HepG2 (cell line): ENCODE results near the gene POLA2. TPM values are rescaled to one million over a fixed set of nuclear protein-coding genes. Genes with fewer than 3 reads are reported as not detected.

Experiments
- ATAC-seq: fragments of 200-7000 bp; cut with Tn5 transposase; 3 replicates; pipeline ENCODE4 v1.9.1; 2020; ENCODE audit warnings: mild to moderate bottlenecking, moderate library complexity
- BruUV-seq: library from RNA; stranded (reverse); fragments of 400-500 nt; replicated peaks from 2 replicates; lab custom pipeline; 2021; lab: Mats Ljungman, UMichigan
- CTCF ChIA-PET: fragments of 300-600 bp; formaldehyde crosslinking; extraction: SDS; loops from one replicate; lab custom pipeline; 2021; ENCODE audit warnings: low total read pairs, inconsistent platforms, low intra/inter-chr PET ratio; lab: Yijun Ruan, JAX
- POLR2A ChIA-PET: fragments of 350-600 bp; sonication (Branson Sonifier 250); formaldehyde crosslinking; loops from one replicate; lab custom pipeline; 2020; ENCODE audit warnings: antibody characterized with exemption, inconsistent platforms; lab: Yijun Ruan, JAX
- DNase-seq: peaks from one replicate; pipeline ENCODE4 v3.0.0-alpha.2; 2015; ENCODE audit warnings: low spot score
- FAIRE-seq: peaks from 3 replicates; lab custom pipeline; 2011; peaks lifted over from hg19 to GRCh38; lab: Jason Lieb, UNC
- H2AFZ ChIP-seq: one replicate; pipeline ENCODE4 v1.6.1; 2011; ENCODE audit warnings: low read length, inconsistent platforms
- H3K27ac ChIP-seq: fragments of 300-600 bp; 3 replicates; pipeline ENCODE4 v1.8.0; 2011; ENCODE audit warnings: mixed run types, mild to moderate bottlenecking, mixed read lengths, low read length, inconsistent platforms; ENCODE audit not compliant: insufficient read depth; ENCODE audit errors: extremely low read length
- H3K27me3 ChIP-seq, 2 experiments: fragments of 200-600 bp in 1 of 2; 2 replicates in 1 of 2; 3 replicates in 1 of 2; pipeline versions ENCODE4 v1.6.0 to v1.8.0; 2011; ENCODE audit warnings: low read length in 2 of 2, mild to moderate bottlenecking in 2 of 2, moderate library complexity in 2 of 2, inconsistent platforms in 1 of 2; ENCODE audit not compliant: insufficient read depth in 2 of 2, control insufficient read depth in 1 of 2
- H3K36me3 ChIP-seq, 2 experiments: fragments of 200-600 bp in 1 of 2; replicated peaks in 1 of 2; 2 replicates in 1 of 2; 3 replicates in 1 of 2; pipeline versions ENCODE4 v1.5.1 to v1.8.0; 2011; ENCODE audit warnings: low read length in 2 of 2, inconsistent platforms in 1 of 2; ENCODE audit not compliant: insufficient read depth in 2 of 2, control insufficient read depth in 1 of 2
- H3K4me1 ChIP-seq: 2 replicates; pipeline ENCODE4 v1.5.1; 2012; ENCODE audit warnings: low read length, inconsistent platforms; ENCODE audit not compliant: insufficient read depth
- H3K4me2 ChIP-seq: 2 replicates; pipeline ENCODE4 v1.6.0; 2011; ENCODE audit warnings: low read depth, low read length, inconsistent platforms
- H3K4me3 ChIP-seq, 3 experiments: fragments of 200-600 bp in 1 of 3; sonication (generic), shearing (Covaris generic) in 1 of 3; replicated peaks in 1 of 3; 2 replicates each; pipeline ENCODE4 v1.5.1; 2011 to 2016; ENCODE audit warnings: low read length in 3 of 3, inconsistent platforms in 2 of 3, low read depth in 2 of 3, mild to moderate bottlenecking in 2 of 3, control low read depth in 1 of 3, mixed read lengths in 1 of 3; ENCODE audit not compliant: insufficient read depth in 1 of 3
- H3K79me2 ChIP-seq: one replicate; pipeline ENCODE4 v1.6.1; 2011; ENCODE audit warnings: low read length, inconsistent platforms; ENCODE audit not compliant: insufficient read depth
- H3K9ac ChIP-seq: 2 replicates; pipeline ENCODE4 v1.6.0; 2011; ENCODE audit warnings: mild to moderate bottlenecking, low read depth, low read length, inconsistent platforms; ENCODE audit not compliant: insufficient read depth
- H3K9me3 ChIP-seq: 2 replicates; pipeline ENCODE4 v1.5.1; 2012; ENCODE audit warnings: mild to moderate bottlenecking, low read length
- H4K20me1 ChIP-seq: 2 replicates; pipeline ENCODE4 v1.6.0; 2011; ENCODE audit warnings: inconsistent platforms, mild to moderate bottlenecking, low read length, moderate library complexity; ENCODE audit not compliant: insufficient read depth
- EP300 ChIP-seq, 3 experiments: sonication (generic) in 1 of 3; formaldehyde crosslinking in 1 of 3; IDR thresholded peaks; 2 replicates each; pipeline versions ENCODE4 v1.5.1 to v1.6.1; 2011 to 2020; ENCODE audit warnings: low read depth in 2 of 3, low read length in 2 of 3, borderline replicate concordance in 1 of 3, improper control_type of control experiment in 1 of 3, mild to moderate bottlenecking in 1 of 3, missing genetic modification reagents in 1 of 3, moderate library complexity in 1 of 3
- NONO ChIP-seq, 2 experiments: fragments of 450-650 bp in 1 of 2; sonication (generic) in 1 of 2; formaldehyde crosslinking in 1 of 2; IDR thresholded peaks in 1 of 2; conservative IDR thresholded peaks in 1 of 2; 2 replicates each; pipeline versions ENCODE4 v1.6.1 to v1.8.0; 2017 to 2022; ENCODE audit warnings: mild to moderate bottlenecking in 1 of 2, missing genetic modification reagents in 1 of 2, moderate library complexity in 1 of 2
- RAD21 ChIP-seq: fragments of 450-650 bp; formaldehyde crosslinking; IDR thresholded peaks from 2 replicates; pipeline ENCODE4 v1.5.0; 2020; ENCODE audit warnings: mild to moderate bottlenecking
- in situ Hi-C: cut with HindIII; loops from 2 replicates; pipeline ENCODE4 v1.10.0; 2017; ENCODE audit warnings: low pct_unique_long_range_greater_than_20kb; ENCODE audit not compliant: extremely low pct_ligation_motif_present
- intact Hi-C: fragments of 100-400 bp; cut with micrococcal nuclease; formaldehyde crosslinking; loops from one replicate; pipeline ENCODE4 v1.10.0; 2022; ENCODE audit not compliant: unreplicated experiment
- polyA plus RNA-seq, 8 experiments: library from polyadenylated mRNA; depleted of rRNA in 3 of 8; stranded (reverse) in 7 of 8; unstranded in 1 of 8; fragments of >200 nt; fragmentation: Illumina TruSeq in 4 of 8; extraction: Trizol in 4 of 8; gene quantifications; 2 replicates each; pipeline versions ENCODE4 v1.2.1 to v1.2.3, GENCODE V29; 2011 to 2016; ENCODE audit warnings: low read depth in 4 of 8, missing spikeins in 1 of 8, mixed read lengths in 1 of 8; ENCODE audit not compliant: insufficient read depth in 1 of 8
- total RNA-seq, 5 experiments: library from RNA; depleted of rRNA; stranded (reverse); fragments of >200 nt; fragmentation: Illumina TruSeq; extraction: Trizol; gene quantifications; 2 replicates each; pipeline ENCODE4 v1.2.3, GENCODE V29; 2016; ENCODE audit warnings: low read depth in 1 of 5
- TF ChIP-seq, protein P1 (sequence below): sonication (generic); formaldehyde crosslinking; IDR thresholded peaks from 2 replicates; pipeline ENCODE4 v1.4.0; 2020; ENCODE audit warnings: missing genetic modification reagents, borderline replicate concordance

POLA2 gene
- total and polyA plus RNA-seq, 2 of the 13 experiments (the other 11 are each of a cell fraction or from before 2014, with no cell fraction given): 9.7 to 15.6 TPM

DNA sequence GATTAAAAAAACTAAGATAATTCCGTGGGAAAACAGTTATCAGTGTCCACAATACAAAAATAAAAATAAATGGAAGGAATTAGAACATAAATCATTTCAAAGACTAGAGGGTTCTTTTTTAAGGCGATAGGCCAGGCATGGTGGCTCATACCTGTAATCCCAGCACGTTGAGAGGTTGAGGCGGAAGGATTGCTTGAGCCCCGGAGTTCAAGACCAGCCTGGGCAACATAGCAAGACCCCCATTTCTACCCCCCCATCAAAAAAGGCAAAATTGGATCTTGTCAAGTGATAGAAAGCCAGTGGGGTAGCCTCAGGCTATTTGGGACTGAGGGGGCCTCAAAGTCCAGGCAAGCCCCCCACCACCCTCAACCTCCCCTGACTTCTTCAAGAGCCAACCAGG lies 20.6 kb upstream of the POLA2 start (continued):
- TF ChIP-seq RAD21 (CRISPR knock-in tag): no peak

DNA sequence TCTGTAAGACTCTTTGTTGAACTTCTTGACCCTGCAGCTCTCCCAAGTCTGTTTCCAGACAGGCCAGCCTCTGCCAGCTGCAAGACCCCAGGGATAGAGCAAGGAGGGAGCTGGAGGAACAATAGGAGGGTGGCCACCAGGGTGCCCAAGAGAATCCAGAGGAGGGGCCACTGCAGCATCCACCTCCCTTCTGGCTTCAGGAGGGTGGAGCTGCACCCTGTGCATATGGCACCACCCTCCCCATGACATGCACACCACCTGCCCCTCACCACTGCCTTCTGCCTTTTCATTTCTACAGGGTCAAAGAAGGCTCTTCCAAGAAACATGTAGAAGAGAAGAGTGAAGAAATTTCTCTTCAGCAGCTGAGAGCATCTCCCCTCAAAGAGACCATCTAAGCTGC lies 20.1 kb upstream of the POLA2 start:
- Histone ChIP-seq H3K9ac (no peak overlapping the region), H2AFZ (no peak overlapping the region), H3K36me3 (no peaks in the 10 kb centered on the region), H3K27me3 (no peaks in the 10 kb centered on the region; a peak in 1 of 5 replicates), H3K4me3 (no peak overlapping the region), H3K79me2 (no peaks in the 10 kb centered on the region), H3K27ac (no peak overlapping the region), H3K9me3 (peaks cover 6% of the 10 kb centered on the region; the same call in 1 of the 2 replicates), H4K20me1 (no peaks in the 10 kb centered on the region), H3K4me2 (no peak overlapping the region), H3K4me1 (peaks cover 21% of the 10 kb centered on the region; the same call in 1 of the 2 replicates)
- TF ChIP-seq NONO (IDR thresholded peaks at IDR 0.05): no peak
- no peak for TF ChIP-seq NONO (CRISPR knock-in tag; conservative IDR thresholded peaks at IDR 0.05)
- TF ChIP-seq, protein P1, sequence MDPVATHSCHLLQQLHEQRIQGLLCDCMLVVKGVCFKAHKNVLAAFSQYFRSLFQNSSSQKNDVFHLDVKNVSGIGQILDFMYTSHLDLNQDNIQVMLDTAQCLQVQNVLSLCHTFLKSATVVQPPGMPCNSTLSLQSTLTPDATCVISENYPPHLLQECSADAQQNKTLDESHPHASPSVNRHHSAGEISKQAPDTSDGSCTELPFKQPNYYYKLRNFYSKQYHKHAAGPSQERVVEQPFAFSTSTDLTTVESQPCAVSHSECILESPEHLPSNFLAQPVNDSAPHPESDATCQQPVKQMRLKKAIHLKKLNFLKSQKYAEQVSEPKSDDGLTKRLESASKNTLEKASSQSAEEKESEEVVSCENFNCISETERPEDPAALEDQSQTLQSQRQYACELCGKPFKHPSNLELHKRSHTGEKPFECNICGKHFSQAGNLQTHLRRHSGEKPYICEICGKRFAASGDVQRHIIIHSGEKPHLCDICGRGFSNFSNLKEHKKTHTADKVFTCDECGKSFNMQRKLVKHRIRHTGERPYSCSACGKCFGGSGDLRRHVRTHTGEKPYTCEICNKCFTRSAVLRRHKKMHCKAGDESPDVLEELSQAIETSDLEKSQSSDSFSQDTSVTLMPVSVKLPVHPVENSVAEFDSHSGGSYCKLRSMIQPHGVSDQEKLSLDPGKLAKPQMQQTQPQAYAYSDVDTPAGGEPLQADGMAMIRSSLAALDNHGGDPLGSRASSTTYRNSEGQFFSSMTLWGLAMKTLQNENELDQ: no peak
- no peak for TF ChIP-seq EP300 (IDR thresholded peaks at IDR 0.05; ENCODE audit: low read depth in 2 of 2, low read length in 2 of 2)
- no peak for TF ChIP-seq EP300 (CRISPR knock-in tag; IDR thresholded peaks at IDR 0.05; ENCODE audit: borderline replicate concordance)
- CTCF ChIA-PET: no interaction called here
- in situ Hi-C loops (no loop called here), intact Hi-C loops (no loop called here)
- DNase-seq (no peak), ATAC-seq (no peak), FAIRE-seq (no peak)
- POLR2A ChIA-PET: no interaction called here
- BruUV-seq: no TSS peak
